T-helper 2 cell treated with Interferon-gamma antibody and Interleukin-4, amounts not matched to agents 100 ng/mL and 5 ng/mL, for 36 hours (primary cell): ENCODE data around the gene TRABD2A. TPM values are rescaled to one million over a fixed set of nuclear protein-coding genes. Genes with fewer than 3 reads are reported as not detected.
"Not testable (repeated sequence)": the region's sequence is repeated elsewhere in the genome, so short reads cannot be mapped to it uniquely, and the experiment has no call there.

ENCODE experiments used
- intact Hi-C: fragments of 100-400 bp; cut with micrococcal nuclease; formaldehyde crosslinking; loops from one replicate; pipeline ENCODE4 v1.15.1; 2023
- total RNA-seq: library from RNA; stranded (reverse); gene quantifications from 2 replicates; pipeline ENCODE4 v1.2.3, GENCODE V29; 2022

Gene TRABD2A
- total RNA-seq, 1 donor from 2014 or later, result 64.9 TPM

DNA sequence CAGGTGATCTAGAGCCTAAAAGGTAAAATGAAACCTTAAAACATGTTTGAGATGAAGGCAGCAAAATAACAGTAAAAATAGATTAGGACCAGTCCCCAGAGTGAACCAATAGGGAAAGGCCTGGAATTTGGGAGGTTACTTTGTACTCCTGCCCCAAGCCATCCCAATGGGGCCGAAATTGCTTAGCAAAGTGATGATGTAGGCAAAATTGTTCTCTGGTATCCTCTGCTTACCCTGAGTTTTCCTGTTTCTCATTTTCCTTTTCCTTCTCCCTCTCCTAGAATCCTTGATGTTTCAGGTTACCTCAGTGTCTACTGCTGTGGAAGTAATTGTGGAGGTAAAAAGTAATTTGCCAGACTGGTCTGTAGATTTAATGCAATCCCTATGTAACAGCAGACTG, 92.9 kb downstream of the TRABD2A start:
- intact Hi-C loops, result no loop called here

DNA sequence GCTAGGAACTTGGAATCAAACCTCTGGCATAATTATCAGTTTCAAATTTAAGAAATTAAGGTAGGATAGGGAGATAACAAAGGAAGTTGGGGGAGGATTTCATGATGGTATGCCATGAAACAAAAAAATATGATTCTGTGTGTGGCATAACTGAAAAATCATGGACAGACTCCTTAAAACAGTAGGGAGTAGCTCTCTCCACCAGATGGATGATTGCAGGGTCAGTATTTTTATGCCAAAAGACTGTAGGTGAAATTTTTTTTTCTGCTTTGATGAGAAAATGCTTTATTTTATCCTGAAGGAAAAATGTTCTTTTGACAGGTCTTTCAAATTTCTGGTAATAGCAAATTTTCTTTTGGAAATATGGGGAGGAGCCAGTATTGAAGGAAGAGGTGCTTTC, 94.3 kb downstream of the TRABD2A start:
- intact Hi-C loops, result no loop called here

DNA sequence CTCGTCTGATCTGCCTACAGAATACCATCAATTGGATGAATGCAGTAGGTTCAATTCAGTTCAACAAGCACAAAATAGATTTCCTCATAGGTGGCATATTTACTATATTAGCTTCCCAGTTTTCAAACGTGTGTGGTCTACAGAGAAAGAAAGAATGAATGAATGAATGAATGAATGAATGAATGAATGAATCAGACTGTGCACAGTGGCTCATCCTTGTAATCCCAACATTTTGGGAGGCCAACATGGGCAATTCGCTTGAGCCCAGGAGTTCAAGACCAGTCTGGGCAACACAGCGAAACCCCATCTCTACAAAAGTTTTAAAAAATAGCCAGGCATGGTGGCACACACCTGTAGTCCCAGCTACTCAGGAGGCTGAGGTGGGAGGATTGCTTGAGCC, 94.9 kb downstream of the TRABD2A start:
- intact Hi-C loops, result no loop called here

DNA sequence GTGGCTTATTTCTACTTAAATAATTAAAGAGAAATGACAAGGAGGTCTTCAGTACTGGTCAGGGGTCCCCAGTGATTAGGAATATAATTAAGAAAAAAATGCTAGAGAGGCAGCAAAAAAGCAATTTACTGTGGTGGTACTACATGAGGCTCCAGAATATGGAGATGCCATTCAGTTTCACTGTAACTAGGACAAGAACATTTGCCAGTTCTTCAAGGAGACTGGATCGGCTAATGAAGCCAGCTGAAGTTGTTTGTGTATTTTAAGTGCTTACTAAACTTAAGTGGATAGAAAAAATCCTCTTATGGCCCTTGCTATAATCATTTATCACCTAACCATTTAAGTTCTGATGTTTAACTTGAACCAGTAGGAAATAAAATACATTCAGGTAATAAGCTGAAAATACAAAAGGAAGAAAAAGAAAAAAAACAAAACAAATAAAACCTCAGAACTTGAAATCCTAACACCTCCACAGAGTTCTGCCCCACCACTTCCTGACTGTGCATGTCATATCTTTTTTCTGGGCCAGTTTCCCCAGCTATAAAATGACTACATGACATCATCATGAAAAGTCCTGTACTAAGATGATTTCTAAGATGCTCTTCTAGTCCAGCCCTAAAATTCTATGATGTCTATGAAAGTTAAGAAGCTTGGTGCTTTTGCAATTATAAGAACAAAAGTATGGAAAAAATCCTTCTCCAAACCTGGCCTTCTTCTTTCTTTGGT, 98.0 kb downstream of the TRABD2A start:
- intact Hi-C loops, result loop anchor here (1.0 to 5.0 kb wide), 7 partner anchors 41 to 324 kb away; partner anchors contain the start of genes SUCLG1 and TMSB10

DNA sequence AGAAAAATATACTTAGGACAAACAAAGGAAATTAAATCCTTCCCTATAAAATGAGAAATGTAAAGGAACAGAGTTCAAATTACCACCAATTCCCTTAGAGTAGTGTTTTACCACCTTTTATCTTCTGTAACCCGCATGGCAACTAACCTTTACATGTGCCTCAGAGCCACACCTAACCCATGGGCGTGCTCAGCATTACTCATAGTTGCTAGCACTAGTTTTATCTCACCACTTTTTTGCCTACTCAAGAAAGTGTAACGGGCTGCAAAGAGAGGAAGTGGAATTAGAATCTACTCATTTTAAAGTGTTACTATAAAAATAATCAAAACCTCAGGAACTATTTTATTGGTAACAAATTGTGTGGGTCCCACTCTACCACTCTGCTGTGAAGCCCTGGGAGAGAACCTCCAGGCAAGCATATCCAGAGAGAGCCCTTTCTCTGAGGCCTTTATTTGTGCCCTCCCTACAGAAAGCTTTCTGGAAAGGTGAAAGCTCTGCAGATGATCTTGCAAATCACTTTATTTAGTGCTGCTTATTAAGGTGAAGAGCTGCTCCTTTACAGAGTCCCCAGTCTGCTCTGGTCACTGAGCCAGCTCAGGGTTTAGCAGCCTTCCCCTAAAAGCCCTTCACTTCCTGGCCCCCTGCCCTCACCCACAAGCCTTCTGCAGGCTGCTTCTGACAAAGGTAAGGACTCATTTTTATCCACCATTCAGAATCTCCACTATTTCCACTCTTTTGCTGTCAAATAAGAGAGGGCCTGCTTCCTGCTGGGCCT, 98.8 kb downstream of the TRABD2A start:
- intact Hi-C loops, result loop anchor here (1.0 to 5.0 kb wide), 7 partner anchors 40 to 323 kb away; partner anchors contain the start of genes SUCLG1 and TMSB10

DNA sequence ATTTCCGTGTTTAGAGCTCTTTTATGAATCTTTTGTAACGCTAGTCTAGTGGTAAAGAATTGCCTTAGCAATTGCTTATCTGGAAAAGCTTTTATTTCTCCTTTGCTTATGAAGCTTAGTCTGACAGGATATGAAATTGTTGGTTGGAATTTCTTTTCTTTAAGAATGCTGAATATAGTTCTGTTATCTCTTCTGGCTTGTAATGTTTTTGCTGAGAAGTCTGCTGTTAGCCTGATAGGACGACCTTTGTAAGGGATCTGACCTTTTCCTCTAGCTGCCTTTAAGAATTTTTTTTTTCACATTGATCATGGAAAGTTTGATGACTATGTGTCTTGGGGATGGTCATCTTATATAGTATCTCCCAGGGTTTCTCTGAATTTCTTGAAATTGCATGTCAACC, 101.1 kb downstream of the TRABD2A start:
- intact Hi-C loops, result loop anchor here (1.0 to 5.0 kb wide), 4 partner anchors 37 to 263 kb away; partner anchors contain the start of genes DNAH6 and TMSB10

DNA sequence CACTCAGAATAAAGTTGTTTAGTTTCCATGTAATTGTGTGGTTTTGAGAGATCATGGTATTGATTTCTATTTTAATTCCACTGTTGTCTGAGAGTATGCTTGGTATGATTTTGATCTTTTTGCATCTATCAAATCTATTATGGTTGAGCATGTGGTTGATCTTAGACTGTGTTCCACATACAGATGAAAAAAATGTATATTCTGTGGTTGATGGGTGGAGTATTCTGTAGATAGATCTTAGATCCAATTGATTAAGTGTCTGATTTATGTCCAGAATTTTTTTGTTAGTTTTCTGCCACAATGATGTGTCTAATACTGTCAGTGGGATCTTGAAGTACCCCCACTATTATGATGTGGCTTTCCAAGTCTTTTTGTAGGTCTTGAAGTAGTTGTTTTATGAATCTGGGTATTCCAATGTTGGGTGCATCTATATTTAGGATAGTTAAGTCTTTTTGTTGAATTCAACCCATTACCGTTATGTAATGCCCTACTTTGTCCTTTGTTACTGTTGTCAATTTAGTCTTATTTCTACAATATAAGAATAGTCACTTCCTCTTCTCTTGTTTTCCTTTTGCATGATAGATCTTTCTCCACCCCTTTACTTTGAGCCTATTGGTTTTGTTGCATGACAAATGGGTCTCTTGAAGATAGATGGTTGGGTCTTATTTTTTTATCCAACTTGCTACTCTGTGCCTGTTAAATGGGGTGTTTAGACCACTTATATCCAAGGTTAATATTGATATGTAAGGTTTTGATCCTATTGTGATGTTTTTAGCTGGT, 101.8 kb downstream of the TRABD2A start:
- intact Hi-C loops, result loop anchor here (1.0 kb wide), 1 partner anchor 263 kb away; the partner anchor contains the start of gene DNAH6

DNA sequence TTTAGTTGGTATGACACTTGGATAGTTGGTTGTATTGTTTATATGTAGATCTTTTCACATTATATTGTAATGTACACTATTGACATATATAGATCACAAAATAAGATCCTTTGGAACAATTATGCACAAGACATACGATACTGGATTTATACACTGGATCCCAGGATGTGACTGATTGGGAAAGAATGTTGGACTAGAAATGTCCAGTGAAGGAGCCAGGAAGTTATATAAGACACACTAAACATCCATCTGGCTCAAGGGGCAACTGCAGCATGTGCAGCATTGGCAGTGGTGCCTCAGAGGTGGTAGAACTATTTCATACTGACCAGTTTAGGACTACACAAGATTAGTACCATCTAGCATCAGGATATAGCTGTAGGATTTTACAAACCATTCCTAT, 104.9 kb downstream of the TRABD2A start:
- intact Hi-C loops, result no loop called here

DNA sequence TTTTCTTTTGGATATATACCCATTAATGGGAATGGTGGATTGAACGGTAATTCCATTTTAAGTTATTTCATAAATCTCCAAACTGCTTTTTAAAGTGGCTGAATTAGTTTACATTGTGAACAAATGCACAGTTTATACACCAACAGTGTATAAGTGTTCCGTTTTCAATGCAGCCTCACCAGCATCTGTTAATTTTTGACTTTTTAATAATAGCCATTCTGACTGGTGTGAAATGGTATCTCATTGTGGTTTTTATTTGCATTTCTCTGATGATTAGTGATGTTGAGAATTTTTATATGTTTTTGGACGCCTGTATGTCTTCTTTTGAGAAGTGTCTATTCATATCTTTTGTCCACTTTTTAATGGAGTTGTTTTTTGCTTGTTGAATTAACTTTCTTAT, 107.3 kb downstream of the TRABD2A start:
- intact Hi-C loops, result not testable (repeated sequence)

Other genes with a start within 250 kb of the TRABD2A start
- gene TMSB10, start 24.6 kb upstream of the TRABD2A start, total RNA-seq, result 5,849 and 5,911 TPM in 2 replicates
- 77.7 and 84.2 TPM in 2 replicates for gene KCMF1, start 90.1 kb upstream of the TRABD2A start, total RNA-seq